HCT116 (cell line): Measurements from ENCODE around the gene NGFR. TPM values are rescaled to one million over a fixed set of nuclear protein-coding genes. Genes with fewer than 3 reads are reported as not detected.

ENCODE experiments used
- ATAC-seq: fragments of 200-7000 bp; cut with Tn5 transposase; 2 replicates; pipeline ENCODE4 v1.9.1; 2020; ENCODE audit warnings: mild to moderate bottlenecking, moderate library complexity
- BruUV-seq: library from RNA; stranded (reverse); fragments of 400-500 nt; replicated peaks from 2 replicates; lab custom pipeline; 2021; lab: Mats Ljungman, UMichigan
- CTCF ChIA-PET: fragments of 300-600 bp; sonication (Branson Sonifier 250); formaldehyde crosslinking; loops from one replicate; lab custom pipeline; 2021; ENCODE audit warnings: antibody characterized with exemption; lab: Charles Lee
- POLR2A ChIA-PET: fragments of 300-600, 350-600 bp; sonication (Branson Sonifier 250); formaldehyde crosslinking; loops from one replicate; lab custom pipeline; 2021; ENCODE audit warnings: antibody characterized with exemption; lab: Charles Lee
- RAD21 ChIA-PET, 2 experiments: fragments of 300-600 bp; sonication (Branson Sonifier 250); formaldehyde crosslinking; loops; one replicate each; lab custom pipeline; 2023; ENCODE audit warnings: low total read pairs in 2 of 2; ENCODE audit not compliant: uncharacterized antibody in 2 of 2, unreplicated experiment in 2 of 2, low non-redundant PET in 1 of 2; lab: Charles Lee
- DNase-seq: peaks from one replicate; pipeline ENCODE4 v3.0.0-alpha.2; 2010; ENCODE audit warnings: low read depth, low spot score
- H2AFZ ChIP-seq: fragments of 200-600 bp; shearing (Covaris generic), sonication (generic); 2 replicates; pipeline ENCODE4 v1.6.1; 2017; ENCODE audit warnings: low read depth, mixed run types, mixed read lengths, antibody characterized with exemption, low read length; ENCODE audit not compliant: poor library complexity, severe bottlenecking
- H3K27ac ChIP-seq: 2 replicates; pipeline ENCODE4 v1.5.1; 2012; ENCODE audit warnings: low read depth, low read length
- H3K27me3 ChIP-seq: fragments of 200-600 bp; sonication (generic); 2 replicates; pipeline ENCODE4 v1.6.1; 2016; ENCODE audit warnings: mixed run types, low read length, mixed read lengths; ENCODE audit not compliant: insufficient read depth
- H3K36me3 ChIP-seq, 2 experiments: fragments of 200-500 bp in 1 of 2; fragments of 200-600 bp in 1 of 2; sonication (Bioruptor generic) in 1 of 2; sonication (generic) in 1 of 2; 2 replicates each; pipeline versions ENCODE4 v1.5.1 to v1.6.1; 2014 to 2016; ENCODE audit warnings: low read length in 2 of 2, inconsistent platforms in 1 of 2, mixed read lengths in 1 of 2, mixed run types in 1 of 2; ENCODE audit not compliant: insufficient read depth in 2 of 2, control insufficient read depth in 1 of 2
- H3K4me1 ChIP-seq, 2 experiments: fragments of 200-600 bp in 1 of 2; sonication (generic) in 1 of 2; 2 replicates each; pipeline versions ENCODE4 v1.5.1 to v1.6.1; 2012 to 2017; ENCODE audit warnings: low read length in 2 of 2, inconsistent platforms in 1 of 2, mild to moderate bottlenecking in 1 of 2, mixed read lengths in 1 of 2, mixed run types in 1 of 2, moderate library complexity in 1 of 2; ENCODE audit not compliant: insufficient read depth in 2 of 2, control insufficient read depth in 1 of 2
- H3K4me2 ChIP-seq: fragments of 200-600 bp; sonication (generic); 2 replicates; pipeline ENCODE4 v1.6.1; 2017; ENCODE audit warnings: mixed run types, low read length, mixed read lengths
- H3K4me3 ChIP-seq, 2 experiments: fragments of 200-600 bp in 1 of 2; sonication (generic) in 1 of 2; replicated peaks in 1 of 2; 2 replicates each; pipeline ENCODE4 v1.5.1; 2011 to 2016; ENCODE audit warnings: low read length in 2 of 2, control low read depth in 1 of 2, low read depth in 1 of 2, mild to moderate bottlenecking in 1 of 2, mixed read lengths in 1 of 2, mixed run types in 1 of 2
- H3K79me2 ChIP-seq: fragments of 200-600 bp; sonication (generic); 2 replicates; pipeline ENCODE4 v1.6.1; 2017; ENCODE audit warnings: mild to moderate bottlenecking, mixed run types, low read length, moderate library complexity, mixed read lengths; ENCODE audit not compliant: insufficient read depth
- H3K9ac ChIP-seq: fragments of 200-600 bp; sonication (generic); 2 replicates; pipeline ENCODE4 v1.6.1; 2016; ENCODE audit warnings: low read length, mixed read lengths
- H3K9me2 ChIP-seq: fragments of 200-600 bp; sonication (generic), shearing (Covaris generic); 2 replicates; pipeline ENCODE4 v1.6.1; 2017; ENCODE audit warnings: mixed run types, mild to moderate bottlenecking, moderate library complexity; ENCODE audit not compliant: insufficient read depth
- H3K9me3 ChIP-seq, 2 experiments: fragments of 200-500 bp in 1 of 2; fragments of 200-600 bp in 1 of 2; sonication (Bioruptor generic) in 1 of 2; sonication (generic) in 1 of 2; 2 replicates each; pipeline ENCODE4 v1.6.1; 2014 to 2017; ENCODE audit warnings: low read length in 2 of 2, mixed read lengths in 2 of 2, inconsistent platforms in 1 of 2, low read depth in 1 of 2, mild to moderate bottlenecking in 1 of 2, mixed run types in 1 of 2, moderate library complexity in 1 of 2; ENCODE audit not compliant: control insufficient read depth in 1 of 2, insufficient read depth in 1 of 2
- H4K20me1 ChIP-seq: fragments of 200-600 bp; sonication (generic), shearing (Covaris generic); 2 replicates; pipeline ENCODE4 v1.6.1; 2017; ENCODE audit warnings: mixed run types, mild to moderate bottlenecking, moderate library complexity; ENCODE audit not compliant: insufficient read depth
- CBX3 ChIP-seq: IDR thresholded peaks from 2 replicates; pipeline ENCODE4 v1.6.1; 2012; ENCODE audit warnings: low read depth
- CEBPB ChIP-seq: IDR thresholded peaks from 2 replicates; pipeline ENCODE4 v1.6.1; 2012; ENCODE audit warnings: low read depth
- EGR1 ChIP-seq: IDR thresholded peaks from 2 replicates; pipeline ENCODE4 v1.6.1; 2012; ENCODE audit warnings: low read depth
- ELF1 ChIP-seq: IDR thresholded peaks from 2 replicates; pipeline ENCODE4 v1.6.1; 2012; ENCODE audit warnings: low read depth, borderline replicate concordance
- EZH2phosphoT487 ChIP-seq: fragments of 200-600 bp; IDR thresholded peaks from 2 replicates; pipeline ENCODE4 v1.6.1; 2018; ENCODE audit warnings: antibody characterized with exemption, borderline replicate concordance
- FOSL1 ChIP-seq: IDR thresholded peaks from 2 replicates; pipeline ENCODE4 v1.6.1; 2012; ENCODE audit warnings: low read depth
- JUND ChIP-seq: IDR thresholded peaks from 2 replicates; pipeline ENCODE4 v1.6.1; 2012
- MAX ChIP-seq: IDR thresholded peaks from 2 replicates; pipeline ENCODE4 v1.6.1; 2012
- POLR2A ChIP-seq: IDR thresholded peaks from 2 replicates; pipeline ENCODE4 v1.7.0; 2011; ENCODE audit warnings: borderline replicate concordance; ENCODE audit not compliant: insufficient read depth, insufficient read length; ENCODE audit errors: extremely low read depth
- POLR2AphosphoS5 ChIP-seq: IDR thresholded peaks from 2 replicates; pipeline ENCODE4 v1.6.1; 2011; ENCODE audit warnings: mild to moderate bottlenecking, low read depth, low read length, moderate library complexity
- REST ChIP-seq: IDR thresholded peaks from 2 replicates; pipeline ENCODE4 v1.6.1; 2012; ENCODE audit warnings: low read depth
- SIN3A ChIP-seq: IDR thresholded peaks from 2 replicates; pipeline ENCODE4 v1.6.1; 2012; ENCODE audit warnings: low read depth
- SP1 ChIP-seq: IDR thresholded peaks from 2 replicates; pipeline ENCODE4 v1.6.1; 2012; ENCODE audit warnings: low read depth
- YY1 ChIP-seq: IDR thresholded peaks from 2 replicates; pipeline ENCODE4 v1.6.1; 2011; ENCODE audit warnings: low read length, low read depth, moderate library complexity, mild to moderate bottlenecking; ENCODE audit not compliant: insufficient replicate concordance; ENCODE audit errors: extremely low read depth
- ZBTB33 ChIP-seq: IDR thresholded peaks from 2 replicates; pipeline ENCODE4 v1.6.1; 2011; ENCODE audit warnings: mild to moderate bottlenecking, low read length, moderate library complexity; ENCODE audit not compliant: insufficient replicate concordance; ENCODE audit errors: extremely low read depth
- ZFX ChIP-seq: fragments of 450-650 bp; IDR thresholded peaks from 2 replicates; pipeline ENCODE4 v1.6.1; 2017
- ZNF274 ChIP-seq: fragments of 200-500 bp; sonication (Bioruptor generic); IDR thresholded peaks from 2 replicates; pipeline ENCODE4 v1.6.1; 2014; ENCODE audit warnings: mild to moderate bottlenecking, low read depth, low read length, inconsistent platforms
- intact Hi-C: fragments of 100-400 bp; cut with micrococcal nuclease; formaldehyde crosslinking; loops from 2 replicates; pipeline ENCODE4 v1.10.0; 2022
- total RNA-seq: library from RNA; stranded (reverse); gene quantifications from one replicate; pipeline ENCODE4 v1.2.1, GENCODE V29; 2021; ENCODE audit not compliant: unreplicated experiment
- TF ChIP-seq, protein P1 (sequence below): IDR thresholded peaks from 2 replicates; pipeline ENCODE4 v1.6.1; 2012

The NGFR gene
- total RNA-seq, 1 experiment from 2014 or later: 6.1 TPM

- Histone ChIP-seq H3K27me3 (no peaks in the 10 kb centered on the region), H3K9me2 (no peaks in the 10 kb centered on the region), H3K4me1 (peaks cover 0 to 17% of the 10 kb centered on the region in 2 experiments; a peak in 1 of 4 replicates), H2AFZ (peak overlapping the region; percentile 79), H3K79me2 (no peaks in the 10 kb centered on the region), H3K27ac (no peak overlapping the region; the same call in 1 of the 2 replicates), H3K4me3 (no peak overlapping the region), H3K9ac (peak overlapping the region; percentile 34; the same call in 1 of the 2 replicates), H3K4me2 (peak overlapping the region; percentile 52), H3K9me3 (no peaks in the 10 kb centered on the region), H3K36me3 (no peaks in the 10 kb centered on the region), H4K20me1 (no peaks in the 10 kb centered on the region)
- no TSS peak for BruUV-seq
- RAD21 ChIA-PET: interaction anchor here (1.0 to 1.6 kb wide), 6 partner anchors 61 to 149 kb away, joined by 3 to 11 read pairs (median 5); partner anchors contain the start of genes NGFR (in 1 of the 2) and PHB1 (in 1 of the 2)
- ATAC-seq: no peak
- intact Hi-C loops: loop anchor here (1.0 to 2.0 kb wide), 4 partner anchors 59 to 240 kb away; no protein-coding TSS in a partner anchor
- CTCF ChIA-PET: interaction anchor here (0.8 to 3.8 kb wide), 40 partner anchors 10 to 520 kb away, joined by 3 to 81 read pairs (median 5); partner anchors contain the start of genes KAT7, NGFR, PHB1 and SLC35B1
- TF ChIP-seq POLR2A (no peak), ZBTB33 (no peak), MAX (no peak), CEBPB (no peak), ZFX (no peak), SIN3A (no peak), JUND (no peak), EGR1 (no peak), REST (no peak), ZNF274 (no peak), POLR2AphosphoS5 (no peak), FOSL1 (no peak), CBX3 (no peak), ELF1 (no peak), EZH2phosphoT487 (no peak), YY1 (no peak), SP1 (no peak)
- TF ChIP-seq, protein P1, sequence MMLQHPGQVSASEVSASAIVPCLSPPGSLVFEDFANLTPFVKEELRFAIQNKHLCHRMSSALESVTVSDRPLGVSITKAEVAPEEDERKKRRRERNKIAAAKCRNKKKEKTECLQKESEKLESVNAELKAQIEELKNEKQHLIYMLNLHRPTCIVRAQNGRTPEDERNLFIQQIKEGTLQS: no peak
- POLR2A ChIA-PET: interaction anchor here (0.7 to 1.6 kb wide), 3 partner anchors 60 to 153 kb away, joined by 3 to 4 read pairs (median 3); partner anchors contain the start of genes NGFR, PHB1 and SLC35B1
- no peak for DNase-seq
Measured at GRCh38 chr17:49555495-49556222, 60.6 kb downstream of the NGFR start.
